ENCODE results near the gene WARS2. TPM values are rescaled to one million over a fixed set of nuclear protein-coding genes. Genes with fewer than 3 reads are reported as not detected.

The WARS2 gene
- total RNA-seq, 4 donors from 2014 or later, result 13.3 to 28.1 (median 16.2) TPM

DNA sequence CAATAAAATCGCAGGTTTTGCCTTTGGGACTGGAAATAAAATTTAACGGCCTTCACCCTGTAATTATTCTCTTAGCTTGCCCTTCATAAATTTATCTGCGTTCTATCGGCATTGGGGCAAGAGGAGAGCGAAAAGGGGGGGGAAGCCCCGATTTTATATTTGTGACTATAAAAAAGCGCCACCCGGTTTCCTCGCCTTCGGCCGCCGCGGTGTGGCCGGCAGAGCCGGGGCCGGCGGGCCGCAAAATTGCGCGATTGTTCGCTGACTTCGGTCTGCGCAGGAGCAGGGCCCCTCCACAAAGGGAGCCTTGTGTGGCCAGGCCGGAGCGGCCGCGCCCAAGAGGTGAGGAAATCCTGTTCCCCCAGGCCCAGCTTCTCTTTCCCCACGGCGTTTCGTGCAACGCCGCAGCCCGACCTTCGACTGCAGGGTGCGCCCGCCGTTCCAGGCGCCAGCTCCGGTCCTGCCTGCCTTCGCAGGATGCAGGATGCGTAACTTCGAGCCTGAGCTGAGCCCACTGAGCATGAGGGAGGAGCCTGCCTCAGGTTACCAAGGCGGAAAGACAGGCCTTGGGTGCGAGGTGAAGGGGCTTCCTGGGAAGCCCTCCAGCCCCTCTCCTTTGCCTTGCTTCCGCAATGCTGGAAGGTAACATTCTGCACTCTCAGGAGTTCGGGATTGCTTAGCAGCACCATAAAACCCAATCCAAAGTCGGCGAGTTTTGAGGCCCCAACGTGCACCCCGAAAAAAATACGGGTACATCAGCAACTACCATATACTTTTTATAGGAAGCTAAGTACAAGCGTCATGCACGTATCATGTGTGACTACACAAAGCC, 147.4 kb downstream of the WARS2 start:
- Histone ChIP-seq H3K4me1 (peaks cover 7% of the 10 kb centered on the region), H3K27ac (no peak overlapping the region), H3K36me3 (no peaks in the 10 kb centered on the region), H3K9me3 (no peaks in the 10 kb centered on the region), H3K4me3 (no peak overlapping the region), H3K27me3 (peaks cover 99% of the 10 kb centered on the region)
- WGBS, result 42% methylated on average over 52 of the region's 53 CpGs
- TF ChIP-seq, protein P1, sequence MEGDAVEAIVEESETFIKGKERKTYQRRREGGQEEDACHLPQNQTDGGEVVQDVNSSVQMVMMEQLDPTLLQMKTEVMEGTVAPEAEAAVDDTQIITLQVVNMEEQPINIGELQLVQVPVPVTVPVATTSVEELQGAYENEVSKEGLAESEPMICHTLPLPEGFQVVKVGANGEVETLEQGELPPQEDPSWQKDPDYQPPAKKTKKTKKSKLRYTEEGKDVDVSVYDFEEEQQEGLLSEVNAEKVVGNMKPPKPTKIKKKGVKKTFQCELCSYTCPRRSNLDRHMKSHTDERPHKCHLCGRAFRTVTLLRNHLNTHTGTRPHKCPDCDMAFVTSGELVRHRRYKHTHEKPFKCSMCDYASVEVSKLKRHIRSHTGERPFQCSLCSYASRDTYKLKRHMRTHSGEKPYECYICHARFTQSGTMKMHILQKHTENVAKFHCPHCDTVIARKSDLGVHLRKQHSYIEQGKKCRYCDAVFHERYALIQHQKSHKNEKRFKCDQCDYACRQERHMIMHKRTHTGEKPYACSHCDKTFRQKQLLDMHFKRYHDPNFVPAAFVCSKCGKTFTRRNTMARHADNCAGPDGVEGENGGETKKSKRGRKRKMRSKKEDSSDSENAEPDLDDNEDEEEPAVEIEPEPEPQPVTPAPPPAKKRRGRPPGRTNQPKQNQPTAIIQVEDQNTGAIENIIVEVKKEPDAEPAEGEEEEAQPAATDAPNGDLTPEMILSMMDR (IDR thresholded peaks at IDR 0.05), result no peak
- TF ChIP-seq POLR2A (IDR thresholded peaks at IDR 0.05), result no peak
- TF ChIP-seq EP300 (IDR thresholded peaks at IDR 0.05), result no peak
- TF ChIP-seq POLR2AphosphoS5 (IDR thresholded peaks at IDR 0.05), result no peak
- no peak for DNase-seq (ENCODE audit: low spot score in 2 of 2)

DNA sequence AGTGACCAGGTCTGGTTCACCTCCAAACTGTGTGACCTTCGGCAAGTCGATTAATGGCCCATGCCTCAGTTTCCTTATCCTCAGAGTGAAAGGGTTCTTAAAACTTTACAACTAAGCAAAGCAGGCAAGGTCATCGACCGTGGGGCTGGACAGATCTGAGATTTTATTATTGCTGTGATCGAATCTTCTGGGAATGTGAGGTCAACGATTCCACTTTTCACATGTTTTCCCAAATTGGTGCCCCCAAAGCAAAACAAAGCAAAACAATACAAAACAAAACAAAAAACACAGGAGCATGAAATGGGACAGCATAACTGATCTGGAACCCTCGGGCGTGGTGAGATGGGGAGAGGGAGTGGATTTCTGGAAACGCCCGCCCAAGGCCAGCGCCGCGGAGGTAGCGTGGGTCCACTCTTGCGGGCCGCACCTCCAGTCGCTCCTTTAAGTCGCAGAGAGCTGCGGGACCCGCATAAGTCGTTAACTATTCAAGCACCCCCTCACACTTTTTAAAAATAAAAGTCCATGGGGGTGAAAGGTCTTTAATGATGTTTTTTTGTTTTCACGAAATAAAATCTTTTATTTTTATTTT, 148.1 kb downstream of the WARS2 start:
- no peak overlapping the region for H3K27ac ChIP-seq
- WGBS, result 47% methylated on average over 22 of the region's 22 CpGs
- DNase-seq (ENCODE audit: low spot score in 2 of 2), result no peak
- H3K4me3 ChIP-seq, result no peak overlapping the region
- H3K27me3 ChIP-seq, result peaks cover 99% of the 10 kb centered on the region
- TF ChIP-seq POLR2AphosphoS5 (IDR thresholded peaks at IDR 0.05), result no peak
- no peak for TF ChIP-seq EP300 (IDR thresholded peaks at IDR 0.05)
- TF ChIP-seq, protein P1 (IDR thresholded peaks at IDR 0.05), result no peak
- TF ChIP-seq POLR2A (IDR thresholded peaks at IDR 0.05), result no peak
- peaks cover 15% of the 10 kb centered on the region for H3K4me1 ChIP-seq
- H3K36me3 ChIP-seq, result no peaks in the 10 kb centered on the region
- no peaks in the 10 kb centered on the region for H3K9me3 ChIP-seq

DNA sequence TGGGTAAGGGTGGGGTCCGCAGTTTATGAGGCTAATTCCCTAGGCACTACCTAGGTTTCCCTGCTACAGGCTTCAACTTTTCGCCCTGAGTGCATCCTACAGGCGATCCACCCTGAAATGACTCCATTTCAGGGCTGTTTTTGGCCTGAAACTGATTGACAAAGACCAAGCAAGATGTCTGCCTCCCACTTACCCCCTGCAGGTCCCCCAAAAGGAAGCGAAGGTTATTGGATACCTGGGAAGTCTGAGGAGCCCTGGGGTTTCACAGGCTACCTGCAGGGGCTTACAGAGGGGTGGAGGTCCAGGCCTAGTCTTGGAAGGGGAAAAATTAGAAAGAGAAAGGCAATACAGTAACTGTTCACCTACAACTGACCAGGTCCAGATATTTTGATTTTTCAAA, 149.0 kb downstream of the WARS2 start:
- H3K36me3 ChIP-seq, result no peaks in the 10 kb centered on the region
- TF ChIP-seq, protein P1 (IDR thresholded peaks at IDR 0.05), result no peak
- TF ChIP-seq POLR2AphosphoS5 (IDR thresholded peaks at IDR 0.05) (no peak), EP300 (IDR thresholded peaks at IDR 0.05) (no peak), POLR2A (IDR thresholded peaks at IDR 0.05) (no peak)
- no peak overlapping the region for H3K4me3 ChIP-seq
- H3K9me3 ChIP-seq, result no peaks in the 10 kb centered on the region
- H3K4me1 ChIP-seq, result peaks cover 23% of the 10 kb centered on the region
- DNase-seq (ENCODE audit: low spot score in 2 of 2), result no peak
- H3K27ac ChIP-seq, result no peak overlapping the region
- H3K27me3 ChIP-seq, result peaks cover 100% of the 10 kb centered on the region
- WGBS, result 59% methylated on average over 4 of the region's 4 CpGs

DNA sequence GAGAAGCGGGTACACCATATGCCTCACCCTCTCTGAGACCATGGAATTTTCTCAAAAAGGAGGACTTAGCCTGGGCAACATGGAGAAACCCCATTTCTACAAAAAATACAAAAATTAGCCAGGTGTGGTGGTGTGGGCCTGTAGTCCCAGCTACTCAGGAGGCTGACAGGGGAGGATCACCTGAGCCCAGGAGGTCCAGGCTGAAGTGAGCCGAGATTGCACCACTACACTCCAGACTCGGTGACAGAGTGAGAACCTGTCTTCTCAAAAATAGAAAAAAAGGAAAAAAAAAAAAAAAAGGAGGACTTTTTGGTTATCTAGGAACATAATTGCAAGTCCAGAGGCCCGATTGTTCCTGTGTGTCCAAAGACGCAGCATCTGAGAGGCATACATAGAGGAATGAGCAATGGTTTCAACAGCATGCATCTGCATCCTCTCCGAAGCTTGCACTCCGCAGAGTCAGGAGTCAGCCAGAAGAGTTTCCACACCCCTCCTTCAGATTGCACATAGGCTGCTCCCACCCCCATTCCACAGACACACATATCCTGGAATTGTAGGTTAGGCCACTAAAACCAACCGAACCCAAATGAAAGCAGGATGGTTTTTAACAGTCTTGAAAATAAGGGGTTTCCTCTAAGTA, 149.8 kb downstream of the WARS2 start:
- 73% methylated on average over 8 of the region's 8 CpGs for WGBS
- no peaks in the 10 kb centered on the region for H3K9me3 ChIP-seq
- H3K27me3 ChIP-seq, result peaks cover 100% of the 10 kb centered on the region
- H3K4me1 ChIP-seq, result peaks cover 31% of the 10 kb centered on the region
- DNase-seq (ENCODE audit: low spot score in 2 of 2), result no peak
- no peak for TF ChIP-seq EP300 (IDR thresholded peaks at IDR 0.05)
- no peak for TF ChIP-seq POLR2A (IDR thresholded peaks at IDR 0.05)
- TF ChIP-seq, protein P1 (IDR thresholded peaks at IDR 0.05), result no peak
- no peak for TF ChIP-seq POLR2AphosphoS5 (IDR thresholded peaks at IDR 0.05)
- H3K4me3 ChIP-seq, result no peak overlapping the region
- no peak overlapping the region for H3K27ac ChIP-seq
- no peaks in the 10 kb centered on the region for H3K36me3 ChIP-seq

DNA sequence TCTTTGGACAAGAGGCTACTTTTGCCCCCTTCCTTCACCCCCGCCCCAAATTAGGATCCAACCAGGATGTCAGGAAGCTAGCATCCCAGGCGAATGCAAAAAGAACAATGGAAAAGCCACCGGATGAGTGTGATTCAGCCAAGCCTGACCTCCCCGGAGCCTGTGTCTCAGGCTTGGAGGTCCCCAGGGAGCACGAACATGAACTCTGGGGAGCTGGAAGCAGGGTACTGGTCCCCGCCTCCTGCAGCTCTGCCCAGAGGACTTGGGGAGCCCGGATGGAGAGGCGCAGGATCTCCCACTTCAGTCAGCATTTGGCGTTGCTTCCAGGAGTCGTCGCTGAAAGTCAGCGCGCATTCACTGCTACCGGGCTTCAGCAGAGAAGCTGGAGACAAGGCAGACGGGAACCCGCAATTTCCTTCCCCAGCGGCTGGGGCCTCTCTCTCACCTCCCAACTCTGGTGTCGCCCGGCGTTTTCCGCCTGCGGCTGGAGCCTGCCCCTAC, 150.5 kb downstream of the WARS2 start:
- Histone ChIP-seq H3K36me3 (no peaks in the 10 kb centered on the region), H3K4me1 (peaks cover 37% of the 10 kb centered on the region), H3K27ac (peak overlapping the region; percentile 84), H3K4me3 (no peak overlapping the region), H3K9me3 (no peaks in the 10 kb centered on the region), H3K27me3 (peaks cover 100% of the 10 kb centered on the region)
- DNase-seq (ENCODE audit: low spot score in 2 of 2), result no peak
- TF ChIP-seq POLR2A (IDR thresholded peaks at IDR 0.05) (no peak), POLR2AphosphoS5 (IDR thresholded peaks at IDR 0.05) (no peak), EP300 (IDR thresholded peaks at IDR 0.05) (no peak)
- TF ChIP-seq, protein P1 (IDR thresholded peaks at IDR 0.05), result no peak
- 50% methylated on average over 17 of the region's 22 CpGs for WGBS

Data from suprapubic skin (tissue), 4 donors.